ENCODE results near the gene FYN. TPM values are rescaled to one million over a fixed set of nuclear protein-coding genes. Genes with fewer than 3 reads are reported as not detected.

The FYN gene
- total RNA-seq, 4 donors from 2014 or later, result 55.3 to 249 (median 74.3) TPM

DNA sequence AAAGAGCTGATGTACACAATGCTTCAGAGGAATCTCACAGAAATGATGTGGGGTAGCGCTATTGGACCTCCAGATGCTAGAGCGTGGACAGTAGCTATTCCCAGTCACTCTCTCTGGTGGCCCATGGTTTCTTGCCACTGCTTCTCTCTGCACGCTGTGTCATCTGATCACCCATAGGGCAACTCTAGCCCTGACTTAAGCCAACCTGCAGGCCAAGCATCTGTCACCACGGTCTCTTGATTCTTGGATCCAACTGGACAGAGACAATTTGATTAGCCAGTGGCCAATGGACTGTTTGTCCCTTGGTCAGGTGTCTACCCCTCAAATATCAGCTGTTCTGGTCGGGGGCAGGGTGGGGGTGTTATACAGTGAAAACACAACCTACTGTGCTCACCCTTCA lies 225.2 kb downstream of the FYN start:
- Histone ChIP-seq H3K27ac (no peak overlapping the region), H3K4me1 (no peaks in the 10 kb centered on the region), H3K9me3 (no peaks in the 10 kb centered on the region), H3K36me3 (no peaks in the 10 kb centered on the region), H3K27me3 (no peaks in the 10 kb centered on the region), H3K4me3 (no peak overlapping the region)
- TF ChIP-seq POLR2A (IDR thresholded peaks at IDR 0.05) (no peak), CTCF (IDR thresholded peaks at IDR 0.05) (no peak)
- DNase-seq, result no peak

DNA sequence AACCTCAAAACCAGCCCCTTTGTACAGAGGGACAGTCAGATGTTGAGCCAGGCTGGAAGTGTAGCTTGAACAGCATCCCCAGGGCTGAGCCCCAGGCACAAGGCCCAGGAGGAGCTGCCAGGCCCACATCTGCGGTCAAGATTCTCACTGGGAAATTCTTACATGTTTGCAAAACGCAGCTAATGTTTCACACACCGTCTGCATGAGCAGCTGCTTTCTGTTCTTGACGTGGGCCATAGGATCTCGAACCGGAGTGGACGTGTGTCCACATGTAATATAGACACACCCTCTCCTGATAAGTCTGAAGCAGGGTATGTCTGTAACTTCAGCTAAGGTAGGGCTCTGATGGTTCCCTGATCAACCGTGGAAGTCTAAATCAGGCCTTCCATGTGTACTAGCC lies 226.3 kb downstream of the FYN start:
- Histone ChIP-seq H3K4me1 (peaks cover 0 to 4% (median 0%) of the 10 kb centered on the region in 4 donors), H3K9me3 (no peaks in the 10 kb centered on the region), H3K27me3 (no peaks in the 10 kb centered on the region), H3K36me3 (no peaks in the 10 kb centered on the region), H3K27ac (no peak overlapping the region), H3K4me3 (no peak overlapping the region)
- no peak for DNase-seq
- TF ChIP-seq POLR2A (IDR thresholded peaks at IDR 0.05), result no peak
- no peak for TF ChIP-seq CTCF (IDR thresholded peaks at IDR 0.05)

GRCh38 chr6:111646034-111646433 lies 227.2 kb downstream of the FYN start:
- Histone ChIP-seq H3K4me3 (no peak overlapping the region), H3K27ac (no peak overlapping the region), H3K4me1 (peaks cover 0 to 4% (median 0%) of the 10 kb centered on the region in 4 donors), H3K27me3 (no peaks in the 10 kb centered on the region), H3K9me3 (no peaks in the 10 kb centered on the region), H3K36me3 (no peaks in the 10 kb centered on the region)
- DNase-seq, result no peak
- TF ChIP-seq POLR2A (IDR thresholded peaks at IDR 0.05) (no peak), CTCF (IDR thresholded peaks at IDR 0.05) (no peak)

DNA sequence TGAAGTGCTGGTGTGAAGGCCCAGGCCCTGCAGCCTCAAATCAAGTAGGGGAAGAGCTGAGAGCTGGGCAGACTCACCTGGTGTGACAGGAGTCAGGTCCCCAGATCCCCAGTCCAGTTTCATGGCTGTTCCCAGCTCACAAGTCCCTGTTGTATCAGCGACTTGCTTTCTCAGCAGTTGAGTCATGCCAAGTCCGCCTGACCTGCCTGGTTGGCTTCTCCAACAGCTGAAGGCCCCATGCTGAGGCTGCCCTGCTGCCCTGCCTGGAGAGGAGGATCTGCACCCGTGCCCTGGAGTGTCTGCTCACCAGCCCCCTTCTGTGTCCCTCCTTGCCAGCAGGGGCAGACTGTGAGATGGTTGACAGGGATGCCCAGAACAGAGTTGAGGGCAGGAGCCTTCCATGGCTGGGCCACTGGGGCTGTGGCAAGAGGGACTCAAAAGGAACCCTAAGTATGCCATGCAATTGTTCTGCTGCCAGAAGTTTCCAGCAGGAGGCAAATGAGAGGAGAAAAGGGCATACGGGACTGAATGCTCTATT lies 228.3 kb downstream of the FYN start:
- Histone ChIP-seq H3K4me3 (no peak overlapping the region), H3K36me3 (no peaks in the 10 kb centered on the region), H3K9me3 (no peaks in the 10 kb centered on the region), H3K27ac (no peak overlapping the region), H3K4me1 (peaks cover 0 to 4% (median 0%) of the 10 kb centered on the region in 4 donors), H3K27me3 (no peaks in the 10 kb centered on the region)
- no peak for TF ChIP-seq POLR2A (IDR thresholded peaks at IDR 0.05)
- no peak for TF ChIP-seq CTCF (IDR thresholded peaks at IDR 0.05)
- DNase-seq, result no peak

GRCh38 chr6:111642463-111643158 lies 230.6 kb downstream of the FYN start:
- no peaks in the 10 kb centered on the region for H3K9me3 ChIP-seq
- DNase-seq, result peak in 2 of 3 donors; percentile 72 to 76
- no peak overlapping the region for H3K27ac ChIP-seq
- H3K4me3 ChIP-seq, result no peak overlapping the region
- no peaks in the 10 kb centered on the region for H3K36me3 ChIP-seq
- no peaks in the 10 kb centered on the region for H3K27me3 ChIP-seq
- TF ChIP-seq POLR2A (IDR thresholded peaks at IDR 0.05) (no peak), CTCF (IDR thresholded peaks at IDR 0.05) (peak in 4 of 6 experiments; percentile 43 to 78 (median 72))
- peaks cover 0 to 4% (median 0%) of the 10 kb centered on the region in 4 donors for H3K4me1 ChIP-seq
